Stomach (tissue), 4 donors: ENCODE data around the gene ZBED4.

Experiments used
- CTCF ChIP-seq, 7 experiments: fragments of 450-650 bp in 4 of 7; fragments of 200-600 bp in 3 of 7; sonication (generic) in 3 of 7; IDR thresholded peaks; one replicate each; pipeline ENCODE4 v1.5.1; 2016 to 2019; ENCODE audit warnings: antibody characterized with exemption in 7 of 7, control low read depth in 2 of 7, mild to moderate bottlenecking in 1 of 7
- POLR2A ChIP-seq, 4 donors: fragments of 450-650 bp; IDR thresholded peaks; one replicate each; pipeline ENCODE4 v1.6.1; 2016; ENCODE audit warnings: antibody characterized with exemption in 4 of 4, control low read depth in 2 of 4, mild to moderate bottlenecking in 1 of 4, moderate library complexity in 1 of 4

DNA sequence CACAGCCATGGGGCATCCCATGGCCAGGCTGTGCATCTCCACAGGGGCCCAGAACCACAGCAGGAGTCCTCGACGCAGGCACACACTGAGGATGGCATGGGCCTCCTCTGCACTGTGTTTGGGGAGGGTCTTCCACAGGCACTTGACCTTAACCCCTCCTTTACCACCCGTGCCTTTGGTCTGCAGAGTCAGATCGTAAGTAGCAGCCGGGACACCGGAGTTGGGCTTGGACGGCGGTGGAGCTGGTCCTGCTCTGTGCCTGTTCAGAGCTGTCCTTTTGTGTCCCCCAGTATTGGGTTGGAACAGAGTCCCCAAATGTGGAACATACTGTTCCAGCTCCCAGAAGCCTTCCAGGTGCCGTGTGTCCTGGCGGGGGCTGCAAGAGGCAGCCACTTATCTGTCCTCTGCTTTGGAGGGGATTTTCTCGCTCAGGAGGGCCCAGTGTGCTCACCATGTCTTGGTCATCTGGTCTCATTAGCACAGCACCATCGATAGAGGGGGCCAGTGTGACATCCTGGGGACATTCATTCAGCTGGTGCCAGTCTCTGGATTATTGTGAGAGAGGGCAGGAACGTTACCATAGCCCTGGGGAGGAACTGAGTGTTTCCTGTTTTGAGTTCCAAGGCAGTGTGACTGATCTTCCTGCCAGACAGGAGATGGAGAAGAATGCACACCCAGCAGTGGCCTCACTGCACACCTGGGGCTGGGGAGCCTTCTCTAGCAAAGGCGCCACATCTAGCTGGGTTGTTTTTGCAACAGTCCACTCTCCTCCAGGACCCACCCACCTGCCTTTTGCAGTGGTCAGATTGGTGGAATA is 77.2 kb downstream of the ZBED4 start:
- TF ChIP-seq CTCF (IDR thresholded peaks at IDR 0.05), result peak in 5 of 7 experiments; percentile 52 to 90 (median 57)
- TF ChIP-seq POLR2A (IDR thresholded peaks at IDR 0.05), result no peak
